ENCODE results near the gene FCRLB. TPM values are rescaled to one million over a fixed set of nuclear protein-coding genes. Genes with fewer than 3 reads are reported as not detected.
A peak's percentile ranks its signal among the peaks of the same experiment; 100 is the strongest.

The FCRLB gene
- total and polyA plus RNA-seq, 2 of the 13 experiments (the other 11 are each of a cell fraction or from before 2014, with no cell fraction given), result 0.08 to 0.11 TPM

GRCh38 chr1:161702250-161702649 is 19.1 kb upstream of the FCRLB start (continued):
- TF ChIP-seq LRRFIP1 (CRISPR knock-in tag; conservative IDR thresholded peaks at IDR 0.05) (no peak), HIVEP1 (CRISPR knock-in tag; IDR thresholded peaks at IDR 0.05) (no peak), ZNF616 (CRISPR knock-in tag; IDR thresholded peaks at IDR 0.05; ENCODE audit: low read depth) (no peak), PHB2 (IDR thresholded peaks at IDR 0.05; ENCODE audit: partially characterized antibody) (no peak), ZNF33B (CRISPR knock-in tag; IDR thresholded peaks at IDR 0.05) (no peak), KLF15 (CRISPR knock-in tag; IDR thresholded peaks at IDR 0.05; ENCODE audit: borderline replicate concordance) (no peak), TOE1 (CRISPR knock-in tag; IDR thresholded peaks at IDR 0.05) (no peak), ZNF143 (CRISPR knock-in tag; IDR thresholded peaks at IDR 0.05) (peak; percentile 60), BCL6 (CRISPR knock-in tag; IDR thresholded peaks at IDR 0.05) (peak; percentile 86), TEAD3 (CRISPR knock-in tag; optimal IDR thresholded peaks at IDR 0.05; ENCODE audit: borderline replicate concordance) (peak; percentile 87), SAP130 (CRISPR knock-in tag; IDR thresholded peaks at IDR 0.05; ENCODE audit: low read depth) (peak; percentile 83), ZNF160 (CRISPR knock-in tag; IDR thresholded peaks at IDR 0.05) (0 out of 2 replicates have a peak, but pooled peaks have one; percentile 43), YY1 (IDR thresholded peaks at IDR 0.05; ENCODE audit: insufficient read depth, insufficient replicate concordance, low read depth, low read length) (peak; percentile 15), MAZ (IDR thresholded peaks at IDR 0.05; ENCODE audit: borderline replicate concordance, low read depth, low read length) (no peak), MAZ (CRISPR knock-in tag; IDR thresholded peaks at IDR 0.05; ENCODE audit: low read depth) (no peak), CEBPB (IDR thresholded peaks at IDR 0.05; ENCODE audit: borderline replicate concordance, low read depth, low read length) (no peak; the same call in 1 of the 2 replicates), NONO (IDR thresholded peaks at IDR 0.05) (no peak), NONO (CRISPR knock-in tag; conservative IDR thresholded peaks at IDR 0.05) (peak; percentile 54; the same call in 1 of the 2 replicates), SRF (IDR thresholded peaks at IDR 0.05; ENCODE audit: low read depth, low read length) (no peak), MAFK (conservative IDR thresholded peaks at IDR 0.05 in 1 of 2, IDR thresholded peaks at IDR 0.05 in 1 of 2; ENCODE audit: low read length in 2 of 2) (no peak; a peak in 1 of 4 replicates), BHLHE40 (IDR thresholded peaks at IDR 0.05; ENCODE audit: low read length) (no peak), ZNF761 (CRISPR knock-in tag; conservative IDR thresholded peaks at IDR 0.05) (0 out of 2 replicates have a peak, but pooled peaks have one; percentile 38), ZZZ3 (CRISPR knock-in tag; IDR thresholded peaks at IDR 0.05; ENCODE audit: borderline replicate concordance) (no peak), ZNF674 (CRISPR knock-in tag; IDR thresholded peaks at IDR 0.05; ENCODE audit: low read depth) (no peak), TEAD2 (CRISPR knock-in tag; IDR thresholded peaks at IDR 0.05) (no peak)
- TF ChIP-seq, protein P1, sequence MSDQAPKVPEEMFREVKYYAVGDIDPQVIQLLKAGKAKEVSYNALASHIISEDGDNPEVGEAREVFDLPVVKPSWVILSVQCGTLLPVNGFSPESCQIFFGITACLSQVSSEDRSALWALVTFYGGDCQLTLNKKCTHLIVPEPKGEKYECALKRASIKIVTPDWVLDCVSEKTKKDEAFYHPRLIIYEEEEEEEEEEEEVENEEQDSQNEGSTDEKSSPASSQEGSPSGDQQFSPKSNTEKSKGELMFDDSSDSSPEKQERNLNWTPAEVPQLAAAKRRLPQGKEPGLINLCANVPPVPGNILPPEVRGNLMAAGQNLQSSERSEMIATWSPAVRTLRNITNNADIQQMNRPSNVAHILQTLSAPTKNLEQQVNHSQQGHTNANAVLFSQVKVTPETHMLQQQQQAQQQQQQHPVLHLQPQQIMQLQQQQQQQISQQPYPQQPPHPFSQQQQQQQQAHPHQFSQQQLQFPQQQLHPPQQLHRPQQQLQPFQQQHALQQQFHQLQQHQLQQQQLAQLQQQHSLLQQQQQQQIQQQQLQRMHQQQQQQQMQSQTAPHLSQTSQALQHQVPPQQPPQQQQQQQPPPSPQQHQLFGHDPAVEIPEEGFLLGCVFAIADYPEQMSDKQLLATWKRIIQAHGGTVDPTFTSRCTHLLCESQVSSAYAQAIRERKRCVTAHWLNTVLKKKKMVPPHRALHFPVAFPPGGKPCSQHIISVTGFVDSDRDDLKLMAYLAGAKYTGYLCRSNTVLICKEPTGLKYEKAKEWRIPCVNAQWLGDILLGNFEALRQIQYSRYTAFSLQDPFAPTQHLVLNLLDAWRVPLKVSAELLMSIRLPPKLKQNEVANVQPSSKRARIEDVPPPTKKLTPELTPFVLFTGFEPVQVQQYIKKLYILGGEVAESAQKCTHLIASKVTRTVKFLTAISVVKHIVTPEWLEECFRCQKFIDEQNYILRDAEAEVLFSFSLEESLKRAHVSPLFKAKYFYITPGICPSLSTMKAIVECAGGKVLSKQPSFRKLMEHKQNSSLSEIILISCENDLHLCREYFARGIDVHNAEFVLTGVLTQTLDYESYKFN (CRISPR knock-in tag; conservative IDR thresholded peaks at IDR 0.05), result peak; percentile 71

Data from HepG2 (cell line).